Fibroblast of lung (primary cell): ENCODE measurements around the gene MFN2. TPM values are rescaled to one million over a fixed set of nuclear protein-coding genes. Genes with fewer than 3 reads are reported as not detected.

Experiments
- DNase-seq, 2 donors: peaks; one replicate each; pipeline versions ENCODE4 v3.0.0 to v3.0.0-alpha.2; 2010; ENCODE audit warnings: low read depth in 2 of 2
- H2AFZ ChIP-seq: 2 replicates; pipeline ENCODE4 v1.5.1; 2012; ENCODE audit warnings: low read length, control low read depth, inconsistent platforms
- H3K27ac ChIP-seq: 2 replicates; pipeline ENCODE4 v1.5.1; 2011; ENCODE audit warnings: low read length, control low read depth; ENCODE audit not compliant: insufficient read depth
- H3K27me3 ChIP-seq: 2 replicates; pipeline ENCODE4 v1.5.1; 2011; ENCODE audit warnings: mild to moderate bottlenecking, low read length; ENCODE audit not compliant: control insufficient read depth, insufficient read depth
- H3K36me3 ChIP-seq: 2 replicates; pipeline ENCODE4 v1.5.1; 2011; ENCODE audit warnings: low read length; ENCODE audit not compliant: control insufficient read depth, insufficient read depth
- H3K4me1 ChIP-seq: 2 replicates; pipeline ENCODE4 v1.5.1; 2011; ENCODE audit warnings: low read length; ENCODE audit not compliant: control insufficient read depth, insufficient read depth; ENCODE audit errors: extremely low read depth
- H3K4me2 ChIP-seq: 2 replicates; pipeline ENCODE4 v1.5.1; 2011; ENCODE audit warnings: low read length, control low read depth; ENCODE audit not compliant: insufficient read depth; ENCODE audit errors: extremely low read depth
- H3K4me3 ChIP-seq, 4 experiments: fragments of 200-600 bp in 1 of 4; sonication (generic) in 1 of 4; replicated peaks in 1 of 4; 2 replicates each; pipeline ENCODE4 v1.5.1; 2011 to 2016; ENCODE audit warnings: low read length in 4 of 4, low read depth in 3 of 4, mild to moderate bottlenecking in 3 of 4, control low read depth in 2 of 4, inconsistent platforms in 1 of 4, mixed read lengths in 1 of 4; ENCODE audit not compliant: insufficient read depth in 1 of 4; ENCODE audit errors: control extremely low read depth in 1 of 4
- H3K79me2 ChIP-seq: 2 replicates; pipeline ENCODE4 v1.5.1; 2012; ENCODE audit warnings: mild to moderate bottlenecking, low read length, inconsistent platforms; ENCODE audit not compliant: control insufficient read depth, insufficient read depth
- H3K9ac ChIP-seq: 2 replicates; pipeline ENCODE4 v1.5.1; 2011; ENCODE audit warnings: mild to moderate bottlenecking, low read length, control low read depth; ENCODE audit not compliant: insufficient read depth
- H3K9me3 ChIP-seq: 2 replicates; pipeline ENCODE4 v1.5.1; 2012; ENCODE audit warnings: low read depth, low read length; ENCODE audit not compliant: control insufficient read depth, insufficient read depth
- H4K20me1 ChIP-seq: 2 replicates; pipeline ENCODE4 v1.5.1; 2011; ENCODE audit warnings: low read length; ENCODE audit not compliant: control insufficient read depth, insufficient read depth; ENCODE audit errors: extremely low read depth
- EZH2 ChIP-seq: IDR thresholded peaks from 2 replicates; pipeline ENCODE4 v1.5.1; 2012; ENCODE audit warnings: low read length, control low read depth, mild to moderate bottlenecking; ENCODE audit errors: missing control alignments
- polyA plus RNA-seq, 2 donors: library from polyadenylated mRNA; depleted of rRNA in 1 of 2; stranded (reverse) in 1 of 2; unstranded in 1 of 2; fragments of >200 nt; gene quantifications; 2 replicates each; pipeline ENCODE4 v1.2.1, GENCODE V29; 2011 to 2012; ENCODE audit warnings: missing spikeins in 1 of 2
- total RNA-seq: library from RNA; depleted of rRNA; stranded (reverse); fragments of >200 nt; gene quantifications from 2 replicates; pipeline ENCODE4 v1.2.1, GENCODE V29; 2014
- TF ChIP-seq, protein P1 (sequence below), 2 donors: IDR thresholded peaks in 1 of 2; conservative IDR thresholded peaks in 1 of 2; 1 replicate in 1 of 2; 2 replicates in 1 of 2; pipeline ENCODE4 v1.5.1; 2011 to 2012; ENCODE audit warnings: low read length in 2 of 2, control low read depth in 1 of 2, inconsistent platforms in 1 of 2, low read depth in 1 of 2, mild to moderate bottlenecking in 1 of 2

Gene MFN2
- total and polyA plus RNA-seq, 2 donors (not counting 1 experiment from before 2014, with no cell fraction given): 50.6 to 52.5 TPM

DNA sequence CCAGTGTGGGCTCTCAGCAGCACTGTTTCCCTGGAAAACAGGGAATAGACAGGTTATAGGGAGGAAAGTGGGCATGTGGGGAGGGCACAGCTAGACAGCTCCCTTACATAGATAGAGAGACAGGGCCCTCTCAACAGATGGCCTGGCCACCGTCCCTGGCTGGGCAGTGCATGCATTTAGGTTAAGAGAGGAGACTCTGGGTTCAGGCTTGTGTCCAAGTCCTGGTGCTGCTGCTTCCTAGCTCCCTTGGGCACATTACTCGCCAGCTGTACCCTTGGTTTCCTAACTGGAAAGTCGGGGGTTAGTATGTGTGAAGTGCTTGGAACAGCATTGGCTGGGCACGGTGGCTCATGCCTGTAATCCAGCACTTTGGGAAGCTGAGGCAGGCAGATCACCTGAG lies 36.6 kb upstream of the MFN2 start:
- Histone ChIP-seq H3K79me2 (peaks cover 5% of the 10 kb centered on the region), H3K4me3 (no peak overlapping the region), H4K20me1 (no peaks in the 10 kb centered on the region), H3K4me1 (peaks cover under 1% of the 10 kb centered on the region), H3K4me2 (no peak overlapping the region), H3K27ac (no peak overlapping the region), H3K9ac (no peak overlapping the region), H3K36me3 (peaks cover 7% of the 10 kb centered on the region), H2AFZ (no peak overlapping the region), H3K27me3 (no peaks in the 10 kb centered on the region), H3K9me3 (no peaks in the 10 kb centered on the region)
- TF ChIP-seq, protein P1, sequence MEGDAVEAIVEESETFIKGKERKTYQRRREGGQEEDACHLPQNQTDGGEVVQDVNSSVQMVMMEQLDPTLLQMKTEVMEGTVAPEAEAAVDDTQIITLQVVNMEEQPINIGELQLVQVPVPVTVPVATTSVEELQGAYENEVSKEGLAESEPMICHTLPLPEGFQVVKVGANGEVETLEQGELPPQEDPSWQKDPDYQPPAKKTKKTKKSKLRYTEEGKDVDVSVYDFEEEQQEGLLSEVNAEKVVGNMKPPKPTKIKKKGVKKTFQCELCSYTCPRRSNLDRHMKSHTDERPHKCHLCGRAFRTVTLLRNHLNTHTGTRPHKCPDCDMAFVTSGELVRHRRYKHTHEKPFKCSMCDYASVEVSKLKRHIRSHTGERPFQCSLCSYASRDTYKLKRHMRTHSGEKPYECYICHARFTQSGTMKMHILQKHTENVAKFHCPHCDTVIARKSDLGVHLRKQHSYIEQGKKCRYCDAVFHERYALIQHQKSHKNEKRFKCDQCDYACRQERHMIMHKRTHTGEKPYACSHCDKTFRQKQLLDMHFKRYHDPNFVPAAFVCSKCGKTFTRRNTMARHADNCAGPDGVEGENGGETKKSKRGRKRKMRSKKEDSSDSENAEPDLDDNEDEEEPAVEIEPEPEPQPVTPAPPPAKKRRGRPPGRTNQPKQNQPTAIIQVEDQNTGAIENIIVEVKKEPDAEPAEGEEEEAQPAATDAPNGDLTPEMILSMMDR (conservative IDR thresholded peaks at IDR 0.05 in 1 of 2, IDR thresholded peaks at IDR 0.05 in 1 of 2; ENCODE audit: low read depth in 1 of 2, low read length in 2 of 2): no peak
- no peak for TF ChIP-seq EZH2
- DNase-seq: no peak

DNA sequence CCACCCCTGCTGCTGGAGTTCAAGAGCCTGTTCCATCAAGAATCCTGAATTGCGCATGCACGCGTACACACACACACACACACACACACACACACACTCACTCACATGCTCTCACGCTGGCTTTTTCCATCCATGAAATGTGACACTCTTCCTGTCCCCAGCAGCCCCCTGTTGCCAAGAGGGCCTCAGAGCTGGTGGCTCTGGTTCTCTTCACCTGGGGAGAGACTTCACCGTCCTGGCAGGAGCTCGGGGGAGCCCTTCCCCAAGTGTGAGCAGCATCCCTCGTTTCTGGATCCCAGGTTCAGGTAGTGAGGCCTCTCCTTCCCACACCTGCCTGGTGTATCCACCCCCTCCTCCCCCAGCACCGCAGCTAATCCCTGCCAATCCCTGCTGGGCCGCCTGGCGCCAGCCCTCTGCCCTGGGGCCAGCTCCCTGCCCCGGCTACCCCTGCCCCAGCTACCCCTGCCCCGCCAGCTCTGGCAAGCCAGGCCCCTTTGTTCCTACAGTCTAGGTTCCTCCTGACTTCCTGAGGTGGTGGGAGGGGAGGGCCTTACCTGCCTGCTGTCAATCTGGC lies 35.8 kb upstream of the MFN2 start:
- Histone ChIP-seq H3K27me3 (no peaks in the 10 kb centered on the region), H3K27ac (no peak overlapping the region), H3K4me3 (no peak overlapping the region), H3K79me2 (peaks cover 5% of the 10 kb centered on the region), H3K9me3 (no peaks in the 10 kb centered on the region), H3K36me3 (peaks cover 8% of the 10 kb centered on the region), H3K4me1 (no peaks in the 10 kb centered on the region), H3K4me2 (no peak overlapping the region), H2AFZ (no peak overlapping the region), H4K20me1 (no peaks in the 10 kb centered on the region), H3K9ac (no peak overlapping the region)
- no peak for TF ChIP-seq EZH2
- TF ChIP-seq, protein P1 (conservative IDR thresholded peaks at IDR 0.05 in 1 of 2, IDR thresholded peaks at IDR 0.05 in 1 of 2; ENCODE audit: low read depth in 1 of 2, low read length in 2 of 2): no peak
- DNase-seq: no peak

DNA sequence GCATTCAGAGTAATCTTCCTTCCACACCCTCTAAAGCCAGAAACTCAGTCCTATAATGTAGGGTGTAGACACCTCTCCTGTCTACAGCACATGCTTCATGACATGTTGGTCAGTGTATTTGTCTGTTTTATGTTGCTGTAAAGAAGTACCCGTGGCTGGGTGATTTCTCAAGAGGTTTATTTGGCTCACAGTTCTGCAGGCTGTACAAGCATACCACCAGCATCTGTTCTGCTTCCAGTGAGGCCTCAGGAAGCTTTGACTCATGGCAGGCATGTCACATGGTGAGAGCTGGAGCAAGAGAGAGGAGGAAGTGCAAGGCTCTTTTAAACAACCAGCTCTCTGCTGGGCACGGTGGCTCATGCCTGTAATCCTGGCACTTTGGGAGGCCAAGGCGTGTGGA lies 33.6 kb upstream of the MFN2 start:
- no peak overlapping the region for H3K9ac ChIP-seq
- no peaks in the 10 kb centered on the region for H3K4me1 ChIP-seq
- H4K20me1 ChIP-seq: no peaks in the 10 kb centered on the region
- no peak overlapping the region for H3K27ac ChIP-seq
- no peak overlapping the region for H3K4me2 ChIP-seq
- H3K4me3 ChIP-seq: no peak overlapping the region
- H3K36me3 ChIP-seq: peaks cover 16% of the 10 kb centered on the region
- no peak for TF ChIP-seq EZH2
- TF ChIP-seq, protein P1 (conservative IDR thresholded peaks at IDR 0.05 in 1 of 2, IDR thresholded peaks at IDR 0.05 in 1 of 2; ENCODE audit: low read depth in 1 of 2, low read length in 2 of 2): no peak
- H2AFZ ChIP-seq: no peak overlapping the region
- H3K79me2 ChIP-seq: peaks cover 1% of the 10 kb centered on the region
- DNase-seq: no peak
- H3K9me3 ChIP-seq: no peaks in the 10 kb centered on the region
- H3K27me3 ChIP-seq: no peaks in the 10 kb centered on the region
